Neural cell (in vitro differentiated cells): ENCODE results near the gene KIZ.

Experiments
- CTCF ChIP-seq: fragments of 450-650 bp; IDR thresholded peaks from 2 replicates; pipeline ENCODE4 v1.5.1; 2014; ENCODE audit warnings: antibody characterized with exemption, mild to moderate bottlenecking, moderate library complexity; ENCODE audit not compliant: poor library complexity, severe bottlenecking
- POLR2AphosphoS5 ChIP-seq: IDR thresholded peaks from 2 replicates; pipeline ENCODE4 v1.6.1; 2012
- RAD21 ChIP-seq: fragments of 450-650 bp; conservative IDR thresholded peaks from 2 replicates; pipeline ENCODE4 v1.6.1; 2014; ENCODE audit warnings: antibody characterized with exemption, mild to moderate bottlenecking, moderate library complexity
- SMC3 ChIP-seq: fragments of 450-650 bp; conservative IDR thresholded peaks from 2 replicates; pipeline ENCODE4 v1.6.1; 2014; ENCODE audit warnings: antibody characterized with exemption, mild to moderate bottlenecking, moderate library complexity; ENCODE audit not compliant: poor library complexity
- TF ChIP-seq, protein P1 (sequence below): IDR thresholded peaks from 2 replicates; pipeline ENCODE4 v1.6.1; 2012; ENCODE audit warnings: borderline replicate concordance

DNA sequence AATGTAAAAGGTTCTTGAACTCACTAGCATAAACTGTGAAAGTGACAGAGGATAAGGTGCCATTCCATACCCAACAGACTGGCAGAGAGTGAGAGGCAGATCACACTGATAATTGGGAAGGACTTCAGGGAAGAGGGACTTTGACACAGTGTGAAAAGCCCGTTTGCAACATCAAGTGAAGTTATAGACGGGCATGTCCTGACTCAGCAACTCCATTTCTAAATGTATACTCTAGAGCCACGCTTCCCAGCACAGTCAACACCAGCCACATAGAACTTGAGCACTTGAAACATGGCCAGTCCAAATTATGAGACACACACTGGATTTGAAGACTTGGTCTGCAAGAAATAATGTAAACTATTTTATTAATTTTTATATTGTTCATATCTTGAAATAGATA is 131.3 kb downstream of the KIZ start:
- no peak for TF ChIP-seq POLR2AphosphoS5
- no peak for TF ChIP-seq RAD21
- TF ChIP-seq CTCF: no peak
- TF ChIP-seq, protein P1, sequence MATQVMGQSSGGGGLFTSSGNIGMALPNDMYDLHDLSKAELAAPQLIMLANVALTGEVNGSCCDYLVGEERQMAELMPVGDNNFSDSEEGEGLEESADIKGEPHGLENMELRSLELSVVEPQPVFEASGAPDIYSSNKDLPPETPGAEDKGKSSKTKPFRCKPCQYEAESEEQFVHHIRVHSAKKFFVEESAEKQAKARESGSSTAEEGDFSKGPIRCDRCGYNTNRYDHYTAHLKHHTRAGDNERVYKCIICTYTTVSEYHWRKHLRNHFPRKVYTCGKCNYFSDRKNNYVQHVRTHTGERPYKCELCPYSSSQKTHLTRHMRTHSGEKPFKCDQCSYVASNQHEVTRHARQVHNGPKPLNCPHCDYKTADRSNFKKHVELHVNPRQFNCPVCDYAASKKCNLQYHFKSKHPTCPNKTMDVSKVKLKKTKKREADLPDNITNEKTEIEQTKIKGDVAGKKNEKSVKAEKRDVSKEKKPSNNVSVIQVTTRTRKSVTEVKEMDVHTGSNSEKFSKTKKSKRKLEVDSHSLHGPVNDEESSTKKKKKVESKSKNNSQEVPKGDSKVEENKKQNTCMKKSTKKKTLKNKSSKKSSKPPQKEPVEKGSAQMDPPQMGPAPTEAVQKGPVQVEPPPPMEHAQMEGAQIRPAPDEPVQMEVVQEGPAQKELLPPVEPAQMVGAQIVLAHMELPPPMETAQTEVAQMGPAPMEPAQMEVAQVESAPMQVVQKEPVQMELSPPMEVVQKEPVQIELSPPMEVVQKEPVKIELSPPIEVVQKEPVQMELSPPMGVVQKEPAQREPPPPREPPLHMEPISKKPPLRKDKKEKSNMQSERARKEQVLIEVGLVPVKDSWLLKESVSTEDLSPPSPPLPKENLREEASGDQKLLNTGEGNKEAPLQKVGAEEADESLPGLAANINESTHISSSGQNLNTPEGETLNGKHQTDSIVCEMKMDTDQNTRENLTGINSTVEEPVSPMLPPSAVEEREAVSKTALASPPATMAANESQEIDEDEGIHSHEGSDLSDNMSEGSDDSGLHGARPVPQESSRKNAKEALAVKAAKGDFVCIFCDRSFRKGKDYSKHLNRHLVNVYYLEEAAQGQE: no peak
- no peak for TF ChIP-seq SMC3
